ENCODE measurements around the gene ST6GAL2.

GRCh38 chr2:106841886-106842645 lies 43.9 kb downstream of the ST6GAL2 start:
- TF ChIP-seq POLR2AphosphoS5 (IDR thresholded peaks at IDR 0.05) (no peak), POLR2A (IDR thresholded peaks at IDR 0.05) (no peak), CTCF (IDR thresholded peaks at IDR 0.05) (no peak)
